ENCODE measurements around the gene EXOC4.
"Not testable (repeated sequence)": the region's sequence is repeated elsewhere in the genome, so short reads cannot be mapped to it uniquely, and the experiment has no call there.

The EXOC4 gene

GRCh38 chr7:133274265-133274664, 21.4 kb downstream of the EXOC4 start:
- no peak overlapping the region for H3K9ac ChIP-seq (ENCODE audit: low read length in 5 of 5)
- no peaks in the 10 kb centered on the region for H3K9me3 ChIP-seq (ENCODE audit: control insufficient read depth in 5 of 5, low read length in 5 of 5)
- H3K36me3 ChIP-seq (ENCODE audit: control insufficient read depth in 5 of 5, insufficient read depth in 5 of 5, low read length in 5 of 5): peaks cover 8 to 31% (median 21%) of the 10 kb centered on the region in 5 donors
- H3K27ac ChIP-seq (ENCODE audit: low read depth, low read length): no peak overlapping the region
- no peak overlapping the region for H3K4me3 ChIP-seq (ENCODE audit: low read depth in 1 of 5, low read length in 5 of 5)
- H3K4me1 ChIP-seq (ENCODE audit: control insufficient read depth in 5 of 5, insufficient read depth in 5 of 5, low read length in 5 of 5): peaks cover 0 to 2% (median 0%) of the 10 kb centered on the region in 5 donors
- H3K27me3 ChIP-seq (ENCODE audit: control insufficient read depth in 5 of 5, insufficient read depth in 4 of 5, low read length in 5 of 5): no peaks in the 10 kb centered on the region

GRCh38 chr7:133275008-133275407, 22.1 kb downstream of the EXOC4 start:
- no peak overlapping the region for H3K4me3 ChIP-seq (ENCODE audit: low read depth in 1 of 5, low read length in 5 of 5)
- H3K36me3 ChIP-seq (ENCODE audit: control insufficient read depth in 5 of 5, insufficient read depth in 5 of 5, low read length in 5 of 5): peaks cover 8 to 34% (median 24%) of the 10 kb centered on the region in 5 donors
- H3K4me1 ChIP-seq (ENCODE audit: control insufficient read depth in 5 of 5, insufficient read depth in 5 of 5, low read length in 5 of 5): peaks cover 0 to 2% (median 0%) of the 10 kb centered on the region in 5 donors
- no peaks in the 10 kb centered on the region for H3K27me3 ChIP-seq (ENCODE audit: control insufficient read depth in 5 of 5, insufficient read depth in 4 of 5, low read length in 5 of 5)
- no peak overlapping the region for H3K9ac ChIP-seq (ENCODE audit: low read length in 5 of 5)
- no peaks in the 10 kb centered on the region for H3K9me3 ChIP-seq (ENCODE audit: control insufficient read depth in 5 of 5, low read length in 5 of 5)
- no peak overlapping the region for H3K27ac ChIP-seq (ENCODE audit: low read depth, low read length)

GRCh38 chr7:133275446-133276095, 22.7 kb downstream of the EXOC4 start:
- H3K27me3 ChIP-seq (ENCODE audit: control insufficient read depth in 5 of 5, insufficient read depth in 4 of 5, low read length in 5 of 5): no peaks in the 10 kb centered on the region
- H3K9ac ChIP-seq (ENCODE audit: low read length in 5 of 5): no peak overlapping the region
- peaks cover 8 to 34% (median 25%) of the 10 kb centered on the region in 5 donors for H3K36me3 ChIP-seq (ENCODE audit: control insufficient read depth in 5 of 5, insufficient read depth in 5 of 5, low read length in 5 of 5)
- H3K4me3 ChIP-seq (ENCODE audit: low read depth in 1 of 5, low read length in 5 of 5): no peak overlapping the region
- no peak overlapping the region for H3K27ac ChIP-seq (ENCODE audit: low read depth, low read length)
- peaks cover 0 to 2% (median 0%) of the 10 kb centered on the region in 5 donors for H3K4me1 ChIP-seq (ENCODE audit: control insufficient read depth in 5 of 5, insufficient read depth in 5 of 5, low read length in 5 of 5)
- H3K9me3 ChIP-seq (ENCODE audit: control insufficient read depth in 5 of 5, low read length in 5 of 5): no peaks in the 10 kb centered on the region

GRCh38 chr7:133278975-133279374, 26.1 kb downstream of the EXOC4 start:
- H3K9ac ChIP-seq (ENCODE audit: low read length in 5 of 5); H3K27ac ChIP-seq (ENCODE audit: low read depth, low read length); H3K4me3 ChIP-seq (ENCODE audit: low read depth in 1 of 5, low read length in 5 of 5); H3K4me1 ChIP-seq (ENCODE audit: control insufficient read depth in 5 of 5, insufficient read depth in 5 of 5, low read length in 5 of 5); H3K27me3 ChIP-seq (ENCODE audit: control insufficient read depth in 5 of 5, insufficient read depth in 4 of 5, low read length in 5 of 5); H3K9me3 ChIP-seq (ENCODE audit: control insufficient read depth in 5 of 5, low read length in 5 of 5): not testable (repeated sequence)
- H3K36me3 ChIP-seq (ENCODE audit: control insufficient read depth in 5 of 5, insufficient read depth in 5 of 5, low read length in 5 of 5): peaks cover 8 to 34% (median 25%) of the 10 kb centered on the region in 5 donors

GRCh38 chr7:133282094-133282493, 29.2 kb downstream of the EXOC4 start:
- Histone ChIP-seq H3K27me3 (ENCODE audit: control insufficient read depth in 5 of 5, insufficient read depth in 4 of 5, low read length in 5 of 5) (no peaks in the 10 kb centered on the region), H3K27ac (ENCODE audit: low read depth, low read length) (no peak overlapping the region), H3K9ac (ENCODE audit: low read length in 5 of 5) (no peak overlapping the region), H3K4me3 (ENCODE audit: low read depth in 1 of 5, low read length in 5 of 5) (no peak overlapping the region), H3K4me1 (ENCODE audit: control insufficient read depth in 5 of 5, insufficient read depth in 5 of 5, low read length in 5 of 5) (no peaks in the 10 kb centered on the region), H3K36me3 (ENCODE audit: control insufficient read depth in 5 of 5, insufficient read depth in 5 of 5, low read length in 5 of 5) (peaks cover 3 to 14% (median 12%) of the 10 kb centered on the region in 5 donors), H3K9me3 (ENCODE audit: control insufficient read depth in 5 of 5, low read length in 5 of 5) (no peaks in the 10 kb centered on the region)

- Histone ChIP-seq H3K4me1 (ENCODE audit: control insufficient read depth in 5 of 5, insufficient read depth in 5 of 5, low read length in 5 of 5) (no peaks in the 10 kb centered on the region), H3K4me3 (ENCODE audit: low read depth in 1 of 5, low read length in 5 of 5) (no peak overlapping the region), H3K27ac (ENCODE audit: low read depth, low read length) (no peak overlapping the region), H3K9ac (ENCODE audit: low read length in 5 of 5) (no peak overlapping the region), H3K27me3 (ENCODE audit: control insufficient read depth in 5 of 5, insufficient read depth in 4 of 5, low read length in 5 of 5) (no peaks in the 10 kb centered on the region), H3K36me3 (ENCODE audit: control insufficient read depth in 5 of 5, insufficient read depth in 5 of 5, low read length in 5 of 5) (peaks cover 6 to 13% (median 10%) of the 10 kb centered on the region in 5 donors), H3K9me3 (ENCODE audit: control insufficient read depth in 5 of 5, low read length in 5 of 5) (no peaks in the 10 kb centered on the region)
Measured at GRCh38 chr7:133284092-133284491, 31.2 kb downstream of the EXOC4 start.

- Histone ChIP-seq H3K36me3 (ENCODE audit: control insufficient read depth in 5 of 5, insufficient read depth in 5 of 5, low read length in 5 of 5) (peaks cover 4 to 24% (median 18%) of the 10 kb centered on the region in 5 donors), H3K4me3 (ENCODE audit: low read depth in 1 of 5, low read length in 5 of 5) (no peak overlapping the region), H3K4me1 (ENCODE audit: control insufficient read depth in 5 of 5, insufficient read depth in 5 of 5, low read length in 5 of 5) (no peaks in the 10 kb centered on the region), H3K9me3 (ENCODE audit: control insufficient read depth in 5 of 5, low read length in 5 of 5) (no peaks in the 10 kb centered on the region), H3K27me3 (ENCODE audit: control insufficient read depth in 5 of 5, insufficient read depth in 4 of 5, low read length in 5 of 5) (no peaks in the 10 kb centered on the region), H3K9ac (ENCODE audit: low read length in 5 of 5) (no peak overlapping the region), H3K27ac (ENCODE audit: low read depth, low read length) (no peak overlapping the region)
Measured at GRCh38 chr7:133288970-133289369, 36.1 kb downstream of the EXOC4 start.

- no peak overlapping the region for H3K27ac ChIP-seq (ENCODE audit: low read depth, low read length)
- peaks cover 4 to 24% (median 18%) of the 10 kb centered on the region in 5 donors for H3K36me3 ChIP-seq (ENCODE audit: control insufficient read depth in 5 of 5, insufficient read depth in 5 of 5, low read length in 5 of 5)
Measured at GRCh38 chr7:133290041-133290440, 37.2 kb downstream of the EXOC4 start.

GRCh38 chr7:133290676-133291333, 37.9 kb downstream of the EXOC4 start:
- Histone ChIP-seq H3K27ac (ENCODE audit: low read depth, low read length) (no peak overlapping the region), H3K27me3 (ENCODE audit: control insufficient read depth in 5 of 5, insufficient read depth in 4 of 5, low read length in 5 of 5) (no peaks in the 10 kb centered on the region), H3K4me1 (ENCODE audit: control insufficient read depth in 5 of 5, insufficient read depth in 5 of 5, low read length in 5 of 5) (no peaks in the 10 kb centered on the region), H3K36me3 (ENCODE audit: control insufficient read depth in 5 of 5, insufficient read depth in 5 of 5, low read length in 5 of 5) (peaks cover 4 to 24% (median 18%) of the 10 kb centered on the region in 5 donors), H3K9ac (ENCODE audit: low read length in 5 of 5) (no peak overlapping the region), H3K4me3 (ENCODE audit: low read depth in 1 of 5, low read length in 5 of 5) (no peak overlapping the region), H3K9me3 (ENCODE audit: control insufficient read depth in 5 of 5, low read length in 5 of 5) (no peaks in the 10 kb centered on the region)

More at GRCh38 chr7:133290041-133290440, 37.2 kb downstream of the EXOC4 start:
- H3K9ac ChIP-seq (ENCODE audit: low read length in 5 of 5): no peak overlapping the region
- no peaks in the 10 kb centered on the region for H3K4me1 ChIP-seq (ENCODE audit: control insufficient read depth in 5 of 5, insufficient read depth in 5 of 5, low read length in 5 of 5)
- no peaks in the 10 kb centered on the region for H3K9me3 ChIP-seq (ENCODE audit: control insufficient read depth in 5 of 5, low read length in 5 of 5)
- H3K27me3 ChIP-seq (ENCODE audit: control insufficient read depth in 5 of 5, insufficient read depth in 4 of 5, low read length in 5 of 5): no peaks in the 10 kb centered on the region
- no peak overlapping the region for H3K4me3 ChIP-seq (ENCODE audit: low read depth in 1 of 5, low read length in 5 of 5)

GRCh38 chr7:133292631-133293030, 39.8 kb downstream of the EXOC4 start:
- Histone ChIP-seq H3K4me1 (ENCODE audit: control insufficient read depth in 5 of 5, insufficient read depth in 5 of 5, low read length in 5 of 5) (no peaks in the 10 kb centered on the region), H3K9ac (ENCODE audit: low read length in 5 of 5) (no peak overlapping the region), H3K9me3 (ENCODE audit: control insufficient read depth in 5 of 5, low read length in 5 of 5) (no peaks in the 10 kb centered on the region), H3K4me3 (ENCODE audit: low read depth in 1 of 5, low read length in 5 of 5) (no peak overlapping the region), H3K27ac (ENCODE audit: low read depth, low read length) (no peak overlapping the region), H3K27me3 (ENCODE audit: control insufficient read depth in 5 of 5, insufficient read depth in 4 of 5, low read length in 5 of 5) (no peaks in the 10 kb centered on the region), H3K36me3 (ENCODE audit: control insufficient read depth in 5 of 5, insufficient read depth in 5 of 5, low read length in 5 of 5) (peaks cover 4 to 24% (median 18%) of the 10 kb centered on the region in 5 donors)

Data from subcutaneous abdominal adipose tissue (tissue), 5 donors.